Right cardiac atrium (tissue), 5 donors: ENCODE data around the gene UNC80. TPM values are rescaled to one million over a fixed set of nuclear protein-coding genes. Genes with fewer than 3 reads are reported as not detected.

ENCODE experiments used
- ATAC-seq, 2 donors: fragments of 200-7000 bp; cut with Tn5 transposase; one replicate each; pipeline versions ENCODE4 v1.8.0 to v1.9.1; 2020; ENCODE audit warnings: moderate library complexity in 2 of 2, mild to moderate bottlenecking in 1 of 2
- DNase-seq, 3 donors: peaks; one replicate each; pipeline ENCODE4 v3.0.0-alpha.2; 2020
- H3K27ac ChIP-seq: one replicate; pipeline ENCODE4 v1.5.1; 2013; ENCODE audit warnings: mild to moderate bottlenecking, low read length, control low read depth, moderate library complexity
- H3K27me3 ChIP-seq: one replicate; pipeline ENCODE4 v1.6.1; 2013; ENCODE audit not compliant: control insufficient read depth, insufficient read depth
- H3K4me1 ChIP-seq: one replicate; pipeline ENCODE4 v1.6.1; 2013; ENCODE audit warnings: low read length; ENCODE audit not compliant: control insufficient read depth, insufficient read depth
- H3K4me3 ChIP-seq: one replicate; pipeline ENCODE4 v1.5.1; 2013; ENCODE audit warnings: low read length, control low read depth
- H3K9me3 ChIP-seq: one replicate; pipeline ENCODE4 v1.6.1; 2013; ENCODE audit warnings: low read length; ENCODE audit not compliant: control insufficient read depth
- WGBS: extraction: QIAGEN DNeasy Blood & Tissue Kit; methylation state at CpG from one replicate; pipeline ENCODE4 v1.1.7; 2013; 5-methylcytosine and 5-hydroxymethylcytosine counted together
- intact Hi-C, 4 donors: fragments of 100-400 bp; cut with DNase I; formaldehyde crosslinking; loops; one replicate each; pipeline versions ENCODE4 v1.11.0 to v1.14.0; 2022 to 2023
- polyA plus RNA-seq: library from polyadenylated mRNA; stranded (reverse); fragments of 200-250 nt; gene quantifications from one replicate; pipeline ENCODE4 v1.2.3, GENCODE V29; 2013
- total RNA-seq, 4 donors: library from RNA; stranded (reverse); fragmentation: NEBNext Ultra II Directional; extraction: Animal tissue kit (Norgen Biotek cat#: 25700); gene quantifications; one replicate each; pipeline ENCODE4 v1.2.1, GENCODE V29; 2021
- donor health status: healthy with polysubstance abuse.
- donor health status: DM: no; HTN: yes; CAD: no.
- donor health status: DM: no; HTN: no; CAD: no.
- donor health status: DM: no; HTN: yes; CAD: no; lungs with severe emphysema.
- donor health status: DM: yes; HTN: yes; CAD: no.

UNC80 gene
- total and polyA plus RNA-seq, 5 donors = 0.02 to 0.20 (median 0.09) TPM; not detected in 1

DNA sequence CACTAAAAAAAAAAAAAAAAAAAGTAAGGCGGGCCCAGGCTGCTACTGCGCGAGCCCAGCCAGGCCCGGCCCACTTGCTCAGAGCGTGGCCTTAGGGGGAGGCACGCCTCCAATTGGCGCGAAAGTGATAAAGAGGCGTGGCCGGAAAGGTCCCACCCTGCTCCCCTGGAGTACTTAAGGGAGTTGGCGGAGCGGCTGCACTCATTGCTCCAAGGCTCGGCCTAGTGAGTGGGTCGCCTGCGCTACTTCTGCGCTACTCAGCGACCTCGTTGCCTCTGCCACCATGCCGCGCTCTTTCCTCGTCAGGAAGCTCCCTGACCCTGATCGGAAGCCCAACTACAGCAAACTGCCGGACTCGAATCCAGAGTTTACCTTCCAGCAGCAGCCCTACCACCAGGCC, 36.9 kb downstream of the UNC80 start:
- DNase-seq (no peak), ATAC-seq (no peak)
- intact Hi-C loops = no loop called here
- H3K9me3 ChIP-seq = no peaks in the 10 kb centered on the region
- no peaks in the 10 kb centered on the region for H3K27me3 ChIP-seq
- no peaks in the 10 kb centered on the region for H3K4me1 ChIP-seq
- H3K4me3 ChIP-seq = no peak overlapping the region
- H3K27ac ChIP-seq = no peak overlapping the region
- WGBS = 99% methylated on average over 24 of the region's 24 CpGs

DNA sequence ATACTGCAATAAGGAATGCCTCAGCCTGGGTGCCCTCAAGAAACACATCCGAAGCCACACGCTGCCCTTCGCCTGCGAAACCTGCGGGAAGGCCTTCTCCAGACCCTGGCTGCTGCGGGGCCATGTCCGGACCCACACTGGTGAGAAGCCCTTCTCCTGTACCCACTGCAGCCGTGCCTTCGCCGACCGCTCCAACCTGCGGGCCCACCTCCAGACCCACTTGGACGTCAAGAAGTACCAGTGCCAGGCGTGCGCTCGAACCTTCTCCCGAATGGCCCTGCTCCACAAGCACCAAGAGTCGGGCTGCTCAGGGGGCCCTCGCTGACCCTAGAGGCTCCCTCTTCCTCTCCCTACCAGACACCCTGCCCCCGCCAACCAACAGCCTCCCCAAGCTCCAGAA, 37.6 kb downstream of the UNC80 start:
- no peak for ATAC-seq
- WGBS = 97% methylated on average over 20 of the region's 20 CpGs
- no peaks in the 10 kb centered on the region for H3K4me1 ChIP-seq
- no peak overlapping the region for H3K27ac ChIP-seq
- intact Hi-C loops = no loop called here
- no peaks in the 10 kb centered on the region for H3K9me3 ChIP-seq
- no peaks in the 10 kb centered on the region for H3K27me3 ChIP-seq
- DNase-seq = no peak
- H3K4me3 ChIP-seq = no peak overlapping the region

DNA sequence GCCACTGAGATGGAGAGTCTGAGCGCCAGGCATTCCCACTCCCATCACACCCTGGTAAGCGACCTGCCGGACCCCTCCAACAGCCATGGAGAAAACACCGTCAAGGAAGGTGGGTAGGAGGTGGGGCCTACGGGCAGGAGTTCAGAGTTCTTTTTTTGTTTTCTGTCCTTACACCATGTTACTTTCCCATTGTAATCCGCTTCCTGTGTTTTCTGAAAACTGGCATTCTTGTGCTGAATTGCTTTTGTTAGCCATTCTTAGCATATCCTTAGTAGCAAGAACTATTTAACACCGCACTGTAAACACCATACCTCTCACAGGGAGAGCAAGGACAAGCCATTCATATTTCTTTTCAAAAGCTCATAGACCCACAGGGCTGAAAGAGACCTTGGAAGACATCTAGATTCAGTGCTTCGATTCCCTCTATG, 46.2 kb downstream of the UNC80 start:
- H3K4me3 ChIP-seq = no peak overlapping the region
- H3K27me3 ChIP-seq = no peaks in the 10 kb centered on the region
- 51% methylated on average over 8 of the region's 8 CpGs for WGBS
- no peaks in the 10 kb centered on the region for H3K9me3 ChIP-seq
- H3K27ac ChIP-seq = no peak overlapping the region
- no peaks in the 10 kb centered on the region for H3K4me1 ChIP-seq
- ATAC-seq = no peak
- no peak for DNase-seq
- intact Hi-C loops = no loop called here

DNA sequence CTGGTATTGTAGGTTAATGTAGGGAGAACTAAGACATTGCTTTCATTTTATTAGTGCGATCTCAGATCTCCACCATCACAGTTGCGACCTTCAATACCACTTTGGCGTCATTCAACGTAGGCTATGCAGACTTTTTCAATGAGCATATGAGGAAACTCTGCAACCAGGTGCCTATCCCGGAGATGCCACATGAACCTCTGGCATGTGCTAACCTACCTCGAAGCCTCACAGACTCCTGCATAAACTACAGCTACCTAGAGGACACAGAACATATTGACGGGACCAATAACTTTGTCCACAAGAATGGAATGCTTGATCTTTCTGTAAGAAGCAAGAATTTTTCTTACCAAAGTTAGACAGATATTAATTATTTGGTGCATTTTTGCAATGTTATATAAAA, 47.3 kb downstream of the UNC80 start:
- Histone ChIP-seq H3K27ac (no peak overlapping the region), H3K9me3 (no peaks in the 10 kb centered on the region), H3K4me1 (no peaks in the 10 kb centered on the region), H3K27me3 (no peaks in the 10 kb centered on the region), H3K4me3 (no peak overlapping the region)
- 96% methylated on average over 7 of the region's 7 CpGs for WGBS
- DNase-seq = no peak
- ATAC-seq = no peak
- intact Hi-C loops = no loop called here

DNA sequence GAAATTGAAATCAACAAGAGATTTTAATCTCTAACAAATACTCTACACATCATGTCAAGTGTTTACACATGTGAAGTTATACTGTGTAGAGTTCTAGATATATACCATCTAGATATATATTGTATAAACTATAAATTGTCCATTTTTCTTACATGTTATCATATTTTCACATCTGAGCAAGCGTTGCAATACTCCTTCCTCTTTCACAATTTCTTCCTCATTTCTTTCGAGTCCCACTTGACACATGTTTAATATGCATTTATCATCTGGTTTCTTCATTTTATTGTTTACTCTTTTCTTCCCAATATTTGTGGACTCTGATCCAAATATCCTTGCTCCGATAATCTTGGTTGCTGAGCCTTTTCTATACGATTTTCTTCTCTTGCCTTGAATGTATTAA, 50.2 kb downstream of the UNC80 start:
- no peak for ATAC-seq
- no peaks in the 10 kb centered on the region for H3K4me1 ChIP-seq
- no peak overlapping the region for H3K27ac ChIP-seq
- H3K4me3 ChIP-seq = no peak overlapping the region
- no peaks in the 10 kb centered on the region for H3K27me3 ChIP-seq
- no peak for DNase-seq
- WGBS = 86% methylated on average over 4 of the region's 4 CpGs
- no peaks in the 10 kb centered on the region for H3K9me3 ChIP-seq
- intact Hi-C loops = no loop called here

DNA sequence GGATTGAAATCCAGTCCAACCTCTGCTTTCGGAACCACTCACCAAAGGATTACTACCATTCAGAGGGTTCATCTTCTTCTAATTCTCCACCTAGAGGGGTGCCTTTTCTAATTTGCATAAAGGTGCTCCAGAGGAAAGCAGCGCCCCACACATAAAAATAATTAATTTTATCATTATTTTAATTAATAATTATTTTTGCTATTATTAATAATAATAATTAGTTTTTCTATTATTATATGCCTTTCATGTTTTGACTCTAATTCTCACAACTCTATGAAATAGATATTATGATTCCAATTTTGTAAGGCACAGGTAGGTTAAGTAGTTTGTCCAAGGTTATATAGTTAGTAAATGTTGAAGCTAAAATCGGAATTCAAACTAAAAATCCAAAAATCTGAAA, 51.9 kb downstream of the UNC80 start:
- WGBS = 95% methylated on average over 3 of the region's 3 CpGs
- DNase-seq (no peak), ATAC-seq (no peak)
- Histone ChIP-seq H3K9me3 (no peaks in the 10 kb centered on the region), H3K27me3 (no peaks in the 10 kb centered on the region), H3K27ac (no peak overlapping the region), H3K4me3 (no peak overlapping the region), H3K4me1 (no peaks in the 10 kb centered on the region)
- intact Hi-C loops = no loop called here

DNA sequence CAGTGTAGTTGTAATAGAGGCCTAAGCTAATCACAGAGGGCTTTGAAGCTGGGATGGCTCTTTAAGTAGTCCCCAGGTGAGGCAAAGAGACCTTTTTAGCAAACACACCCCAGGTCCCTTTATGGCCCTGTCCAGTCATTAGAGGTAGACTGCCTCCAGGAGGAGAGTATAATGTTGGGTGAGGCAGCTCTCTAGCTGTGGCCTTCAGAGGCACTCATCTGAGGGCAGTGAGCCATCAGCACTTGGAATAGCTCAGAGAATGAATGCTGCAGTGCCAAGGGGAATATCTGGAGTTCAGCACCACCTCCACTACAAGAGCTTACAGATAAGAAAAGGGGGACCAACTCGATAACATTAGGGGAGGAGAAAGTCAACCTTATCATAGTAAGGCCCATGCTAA, 52.8 kb downstream of the UNC80 start:
- intact Hi-C loops = no loop called here
- H3K4me3 ChIP-seq = no peak overlapping the region
- no peaks in the 10 kb centered on the region for H3K27me3 ChIP-seq
- WGBS = 28% methylated on average over 1 of the region's 1 CpG
- H3K4me1 ChIP-seq = no peaks in the 10 kb centered on the region
- DNase-seq = no peak
- no peaks in the 10 kb centered on the region for H3K9me3 ChIP-seq
- no peak overlapping the region for H3K27ac ChIP-seq
- no peak for ATAC-seq

DNA sequence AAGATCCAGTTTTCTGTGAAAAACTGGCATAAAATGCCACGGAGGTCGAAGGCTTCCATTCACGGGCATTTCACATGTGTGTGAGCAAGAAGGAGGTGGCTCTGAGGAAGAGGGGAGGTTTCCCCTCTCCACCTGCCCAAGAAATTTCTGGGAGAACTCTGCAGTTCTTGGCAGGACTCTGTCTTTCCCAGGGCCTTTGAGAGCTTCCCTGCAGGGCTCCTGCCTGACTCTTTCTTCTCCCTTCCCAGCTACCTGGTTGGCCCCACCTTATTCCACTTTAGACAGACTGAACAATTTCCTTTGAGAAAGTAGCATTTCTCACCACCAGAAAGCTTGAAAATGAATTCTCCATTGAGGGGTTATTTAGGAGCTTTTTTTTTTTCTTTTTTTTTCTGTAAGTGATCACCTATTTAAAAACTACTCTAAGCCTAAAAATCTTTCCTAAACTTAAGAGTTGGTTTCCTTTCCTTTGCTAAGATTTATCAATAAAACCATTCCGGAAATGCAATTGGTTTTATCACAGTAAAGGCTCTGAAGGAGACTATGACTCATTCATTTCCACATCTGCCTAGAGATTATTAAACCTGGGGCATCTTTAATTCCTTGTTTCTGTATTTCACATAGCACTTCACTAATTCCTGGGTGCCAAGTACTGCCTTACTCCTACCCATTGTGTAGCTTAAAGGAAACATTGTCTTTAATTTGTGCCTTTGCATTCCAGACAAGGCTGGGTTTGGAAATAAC, 59.3 kb downstream of the UNC80 start:
- intact Hi-C loops = no loop called here
- WGBS = 81% methylated on average over 4 of the region's 4 CpGs

DNA sequence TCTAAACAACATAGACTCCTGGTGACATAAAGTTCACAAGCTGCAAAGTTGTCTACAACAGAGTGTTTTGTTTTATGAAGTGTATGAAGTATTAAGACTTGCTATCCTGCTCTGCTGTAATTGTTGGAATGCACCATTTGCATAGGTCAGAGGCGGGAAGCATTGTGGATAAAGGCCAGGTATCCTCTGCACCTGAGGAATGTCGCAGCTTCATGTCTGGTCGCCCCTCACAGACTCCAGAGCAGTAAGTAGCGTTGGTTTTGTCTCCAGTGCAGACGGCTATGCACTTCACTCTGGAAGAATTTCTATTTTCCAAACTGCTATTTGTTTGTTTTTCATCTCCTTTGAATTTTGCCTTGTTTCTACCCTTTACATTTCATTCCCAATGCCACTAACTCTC, 63.1 kb downstream of the UNC80 start:
- WGBS = 69% methylated on average over 5 of the region's 5 CpGs
- no peak overlapping the region for H3K4me3 ChIP-seq
- intact Hi-C loops = no loop called here
- ATAC-seq (no peak), DNase-seq (no peak)
- H3K27ac ChIP-seq = no peak overlapping the region
- H3K9me3 ChIP-seq = no peaks in the 10 kb centered on the region
- H3K4me1 ChIP-seq = no peaks in the 10 kb centered on the region
- H3K27me3 ChIP-seq = no peaks in the 10 kb centered on the region

More for the DNA sequence above, 59.3 kb downstream of the UNC80 start:
- H3K27me3 ChIP-seq = no peaks in the 10 kb centered on the region
- DNase-seq (no peak), ATAC-seq (no peak)
- no peak overlapping the region for H3K27ac ChIP-seq
- no peaks in the 10 kb centered on the region for H3K4me1 ChIP-seq
- no peak overlapping the region for H3K4me3 ChIP-seq
- H3K9me3 ChIP-seq = no peaks in the 10 kb centered on the region

DNA sequence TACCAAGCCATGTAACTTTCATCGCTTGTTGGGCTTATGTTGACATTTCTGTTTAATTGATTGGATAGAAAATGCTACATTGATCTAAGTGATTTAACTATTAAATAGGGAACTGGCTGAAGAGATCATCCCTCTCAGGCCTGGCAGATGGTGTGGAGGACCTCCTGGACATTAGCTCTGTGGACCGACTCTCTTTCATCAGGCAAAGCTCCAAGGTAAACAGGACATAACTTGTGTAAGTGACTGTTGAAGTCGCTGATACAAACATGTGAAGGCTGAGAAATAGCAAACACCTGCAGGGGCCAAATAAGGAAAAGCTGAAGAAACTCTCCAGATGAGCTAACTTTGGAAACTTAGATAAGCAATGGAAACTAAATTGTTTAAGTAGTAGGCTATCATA, 68.8 kb downstream of the UNC80 start:
- DNase-seq (no peak), ATAC-seq (no peak)
- Histone ChIP-seq H3K9me3 (no peaks in the 10 kb centered on the region), H3K27me3 (no peaks in the 10 kb centered on the region), H3K4me1 (no peaks in the 10 kb centered on the region), H3K4me3 (no peak overlapping the region), H3K27ac (no peak overlapping the region)
- intact Hi-C loops = no loop called here
- 43% methylated on average over 3 of the region's 3 CpGs for WGBS

DNA sequence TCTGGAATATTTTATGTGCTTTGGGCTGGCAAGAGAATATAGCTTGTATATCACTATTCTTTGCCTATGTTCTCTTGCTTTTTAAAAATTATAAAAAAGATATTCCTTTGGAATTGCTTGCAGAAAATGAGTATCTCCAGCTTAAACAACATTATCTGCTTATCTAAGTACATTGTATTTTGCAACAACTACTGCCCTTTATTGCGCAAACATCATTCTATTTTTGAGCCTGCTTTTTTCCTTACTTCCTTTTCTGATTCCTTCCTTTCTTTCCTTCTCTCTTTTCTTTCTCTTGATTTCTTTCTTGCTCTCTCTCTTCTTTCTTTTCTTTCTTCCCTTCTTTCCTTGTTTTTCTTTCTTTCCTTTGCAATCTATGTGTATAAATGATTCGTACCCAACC, 74.0 kb downstream of the UNC80 start:
- Histone ChIP-seq H3K27ac (no peak overlapping the region), H3K4me3 (no peak overlapping the region), H3K9me3 (no peaks in the 10 kb centered on the region), H3K27me3 (no peaks in the 10 kb centered on the region), H3K4me1 (no peaks in the 10 kb centered on the region)
- DNase-seq (no peak), ATAC-seq (no peak)
- WGBS = 84% methylated on average over 2 of the region's 2 CpGs
- intact Hi-C loops = no loop called here
